ENCODE data around the gene SLC35B1.
A peak's percentile ranks its signal among the peaks of the same experiment; 100 is the strongest.
"Not testable (repeated sequence)": the region's sequence is repeated elsewhere in the genome, so short reads cannot be mapped to it uniquely, and the experiment has no call there.

Gene SLC35B1

DNA sequence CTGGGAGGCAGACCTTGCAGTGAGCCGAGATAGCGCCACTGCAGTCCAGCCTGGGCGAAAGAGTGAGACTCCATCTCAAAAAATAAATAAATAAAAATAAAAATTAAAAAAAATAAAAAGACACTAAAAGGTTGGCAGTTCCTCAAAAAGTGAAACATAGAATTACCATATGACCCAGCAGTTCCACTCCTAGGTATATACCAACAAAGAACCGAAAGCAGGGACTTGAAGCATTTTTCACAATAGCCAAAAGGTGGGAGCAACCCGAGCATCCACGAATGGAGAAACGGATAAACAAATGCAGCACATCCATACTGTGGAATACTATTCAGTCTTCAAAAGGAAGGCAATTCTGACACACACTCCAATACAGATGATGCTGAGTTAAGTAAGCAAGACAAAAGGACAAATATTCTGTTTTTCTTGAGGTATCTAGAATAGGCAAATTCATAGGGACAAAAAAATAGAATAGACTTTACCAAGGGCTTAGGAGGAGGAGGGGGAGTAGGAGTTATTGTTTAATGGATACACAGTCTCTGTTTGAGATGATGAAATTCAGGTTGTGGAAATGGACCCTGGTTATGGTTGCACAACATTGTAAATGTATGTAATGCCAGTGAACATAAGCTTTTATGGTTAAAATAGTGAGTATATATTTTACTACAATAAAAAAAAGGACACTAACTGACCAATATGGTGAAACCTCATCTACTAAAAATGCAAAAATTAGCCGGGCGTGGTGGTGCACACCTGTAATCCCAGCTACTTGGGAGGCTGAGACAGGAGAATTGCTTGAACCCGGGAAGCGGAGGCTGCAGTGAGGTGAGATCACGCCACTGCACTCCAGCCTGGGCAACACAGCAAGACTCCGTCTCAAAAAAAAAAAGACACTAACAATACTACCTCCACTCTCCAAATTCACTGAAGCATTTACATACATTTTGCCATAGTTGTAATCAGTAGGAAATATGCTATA is 27.0 kb upstream of the SLC35B1 start:
- DNase-seq = no peak

DNA sequence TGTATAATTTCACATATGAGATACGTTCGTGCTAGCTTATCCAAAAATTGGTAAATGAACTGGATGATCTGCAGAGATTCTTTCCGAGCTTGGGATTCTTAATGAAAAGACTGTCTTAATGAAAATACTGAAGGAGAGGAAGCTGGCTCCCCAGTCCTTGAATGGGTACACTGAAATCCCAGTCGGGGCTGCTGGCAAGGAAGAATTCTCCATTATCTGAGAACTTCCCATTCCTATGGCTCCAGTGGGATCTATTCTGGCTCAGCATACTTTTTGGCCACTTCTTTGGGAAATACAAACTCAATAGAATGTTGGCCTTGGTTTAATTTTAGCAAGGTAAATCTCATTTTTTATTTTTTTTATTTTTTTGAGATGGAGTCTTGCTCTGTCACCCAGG is 23.7 kb upstream of the SLC35B1 start:
- no peak for DNase-seq

DNA sequence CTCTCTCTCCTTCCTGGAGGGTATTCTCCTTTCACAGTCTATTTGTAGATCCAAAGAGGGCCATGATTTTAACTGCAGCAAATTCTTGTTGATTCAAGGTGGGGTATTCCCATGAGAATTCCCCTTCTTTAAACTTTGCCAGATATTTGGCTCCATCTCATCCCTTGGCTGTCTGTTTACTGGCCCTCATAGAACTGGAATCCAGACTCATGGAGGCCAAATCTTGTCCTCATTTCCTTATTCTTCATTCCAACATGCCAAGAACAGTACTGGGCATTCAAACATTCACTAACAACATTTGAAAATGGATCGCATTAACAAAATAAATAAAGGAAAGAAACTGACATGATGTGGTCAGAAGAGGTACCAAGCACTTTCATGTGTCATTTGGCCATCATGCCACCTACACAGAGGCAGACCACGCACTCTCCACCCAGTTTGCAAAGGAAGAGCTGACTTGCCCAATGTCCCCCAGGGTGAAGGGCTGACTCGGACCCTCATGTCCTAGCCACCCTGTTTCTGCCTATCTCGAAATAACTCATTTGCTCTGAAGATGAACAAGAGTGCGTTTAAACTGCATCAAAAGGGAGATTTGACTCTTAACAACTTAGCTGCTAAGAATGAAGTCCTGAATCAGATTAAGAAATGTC is 23.1 kb upstream of the SLC35B1 start:
- DNase-seq = no peak

DNA sequence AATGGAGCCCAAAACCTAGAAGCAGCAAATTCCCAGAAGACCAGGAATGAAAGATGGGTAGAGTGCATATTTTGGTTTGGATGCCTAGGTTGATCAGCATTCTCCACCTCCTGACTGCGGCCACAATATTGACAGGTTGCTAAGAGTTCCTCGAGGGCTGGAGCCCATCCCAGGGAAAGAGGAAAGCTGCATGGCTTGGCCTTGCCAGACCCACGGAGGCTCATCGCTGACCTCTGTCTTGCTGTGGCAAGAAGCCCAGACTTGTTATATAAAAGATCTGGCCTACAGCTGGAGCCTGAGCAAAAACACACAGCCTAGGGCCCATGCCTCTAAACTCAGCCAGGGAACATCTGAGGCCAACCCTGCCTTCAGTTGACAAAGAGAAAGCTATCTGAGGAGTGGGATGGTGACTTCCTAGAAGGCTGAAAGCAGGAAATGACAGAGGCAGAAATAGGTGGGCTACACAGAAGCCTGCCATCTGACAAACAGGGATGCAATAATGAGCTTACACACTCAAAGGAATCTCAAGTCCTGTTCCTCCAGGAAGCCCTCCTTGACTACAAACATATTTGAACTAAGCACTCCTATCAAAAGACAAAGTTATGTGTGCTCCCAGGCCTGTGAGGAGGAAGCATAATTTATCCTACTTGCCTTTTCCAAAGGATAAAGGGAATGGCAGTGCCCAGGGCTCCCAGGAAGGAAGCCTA is 22.5 kb upstream of the SLC35B1 start:
- DNase-seq = no peak

DNA sequence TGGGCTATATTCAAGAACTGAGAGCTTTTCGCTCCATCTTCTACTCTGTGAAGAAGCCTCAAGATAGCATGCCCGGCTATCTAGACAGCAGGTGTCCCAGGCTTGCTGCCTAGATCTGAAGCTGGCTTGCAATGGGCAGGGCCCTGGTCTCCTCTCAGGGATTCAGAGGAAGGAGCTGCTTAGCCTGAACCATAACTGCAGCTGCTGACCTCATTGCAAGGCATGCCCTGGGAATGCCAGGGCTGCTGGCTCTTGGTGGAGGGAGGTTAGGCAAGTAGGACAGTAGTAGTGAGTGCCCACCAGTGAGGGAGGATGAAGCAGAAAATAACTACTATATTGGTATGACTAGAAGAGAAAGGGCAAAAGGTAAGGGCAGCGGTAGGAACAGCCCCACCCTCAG is 21.3 kb upstream of the SLC35B1 start:
- no peak for DNase-seq

DNA sequence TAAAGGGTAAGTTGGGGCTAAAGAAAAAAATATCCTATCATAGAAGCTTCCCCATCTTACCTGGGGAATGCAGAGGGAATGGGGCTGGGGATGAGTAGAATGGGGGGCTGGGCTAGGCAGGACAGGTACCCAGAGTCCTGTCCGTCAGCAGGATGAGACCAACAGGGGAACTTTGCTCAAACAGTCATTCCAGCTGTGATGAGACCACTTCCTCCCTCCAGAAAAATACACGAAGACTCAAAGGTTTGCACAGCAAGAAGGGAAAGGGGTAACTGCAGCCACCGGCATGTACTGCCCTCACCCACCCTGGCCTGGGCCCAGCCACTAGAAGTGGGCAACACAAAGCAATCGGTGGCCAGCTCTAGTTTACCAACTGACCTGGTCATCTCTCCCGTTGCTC is 20.7 kb upstream of the SLC35B1 start:
- DNase-seq = no peak

DNA sequence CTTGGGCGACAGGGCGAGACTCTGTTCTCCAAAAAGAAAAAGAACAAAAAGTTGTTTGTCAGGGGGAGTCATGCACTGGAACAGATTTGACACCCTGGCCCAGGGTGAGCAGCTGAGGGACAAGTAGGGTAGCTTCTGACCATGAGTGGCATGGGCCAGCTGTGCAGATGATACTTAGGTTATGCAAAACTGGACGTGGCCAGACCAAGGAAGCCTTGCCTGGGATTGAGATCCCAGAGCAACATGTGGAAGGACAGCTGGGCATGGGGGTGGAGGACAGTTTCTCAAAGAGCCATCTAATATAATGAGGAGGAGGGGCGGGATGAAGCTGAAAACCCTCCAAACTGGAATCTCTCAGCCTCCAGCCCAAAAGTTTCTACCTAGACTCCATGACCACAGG is 19.6 kb upstream of the SLC35B1 start:
- DNase-seq = no peak

DNA sequence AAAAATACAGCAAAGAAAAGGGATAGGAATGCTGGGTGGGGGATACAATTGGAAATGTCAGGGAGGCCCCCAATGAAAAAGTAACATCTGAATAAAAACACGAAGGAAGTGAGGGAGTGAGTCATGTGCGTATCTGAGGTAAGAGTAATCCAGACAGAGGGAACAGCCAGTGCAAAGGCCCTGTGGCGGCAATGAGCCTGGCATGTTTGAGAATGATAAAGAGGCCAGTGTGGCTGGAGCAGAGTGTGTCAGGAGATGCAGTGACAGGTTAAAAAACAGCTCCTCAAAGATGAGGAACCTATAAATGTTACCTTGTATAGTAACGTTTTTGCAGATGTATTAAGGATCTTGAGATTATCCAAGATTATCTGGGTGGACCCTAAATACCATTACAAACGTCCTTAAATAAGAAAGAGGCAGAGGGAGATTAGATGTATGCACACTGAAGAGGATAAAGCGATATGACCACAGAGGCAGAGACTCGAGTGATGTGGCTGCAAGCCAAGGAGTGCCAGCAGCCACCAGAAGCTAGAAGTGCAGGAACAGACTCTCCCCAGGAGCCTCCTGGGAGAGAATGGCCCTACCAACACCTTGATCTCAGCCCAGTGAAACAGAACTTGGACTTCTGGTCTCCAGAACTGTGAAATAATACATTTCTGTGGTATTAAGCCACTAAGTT is 17.8 kb upstream of the SLC35B1 start:
- DNase-seq = no peak

DNA sequence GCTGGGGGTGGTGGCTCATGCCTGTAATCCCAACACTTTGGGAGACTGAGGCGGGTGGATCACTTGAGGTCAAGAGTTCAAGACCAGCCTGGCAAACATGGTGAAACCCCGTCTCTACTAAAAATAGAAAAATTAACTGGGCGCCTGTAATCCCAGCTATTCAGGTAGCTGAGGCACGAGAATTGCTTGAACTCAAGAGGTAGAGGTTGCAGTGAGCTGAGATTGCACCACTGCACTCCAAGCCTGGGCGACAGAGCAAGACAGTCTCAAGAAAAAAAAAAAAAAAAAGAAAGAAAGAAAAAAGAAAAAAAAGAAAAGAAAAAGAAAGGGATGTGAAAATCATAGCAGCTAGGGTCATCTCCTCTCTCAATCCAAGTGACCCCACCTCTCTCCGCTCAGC is 16.8 kb upstream of the SLC35B1 start:
- not testable (repeated sequence) for DNase-seq

DNA sequence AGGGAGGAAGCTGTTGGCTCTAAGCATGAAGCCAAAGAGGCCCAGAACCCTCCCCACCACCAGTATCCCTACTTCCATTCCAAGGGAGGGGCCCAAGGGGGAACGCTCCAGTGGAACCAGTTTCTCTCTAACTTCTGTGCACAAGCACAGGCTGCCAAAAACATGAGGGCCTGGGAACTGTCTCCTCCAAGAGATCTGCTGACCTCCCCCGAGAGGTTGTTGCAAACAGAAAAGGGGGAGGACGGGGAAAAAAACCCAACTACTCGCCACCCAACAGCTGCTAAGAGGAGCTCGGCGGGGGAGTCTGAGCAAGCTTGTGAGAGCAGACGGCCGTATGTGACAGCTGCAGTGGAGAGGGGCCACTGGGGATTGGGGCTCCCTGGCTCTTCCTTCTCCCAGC is 15.7 kb upstream of the SLC35B1 start:
- no peak for DNase-seq

DNA sequence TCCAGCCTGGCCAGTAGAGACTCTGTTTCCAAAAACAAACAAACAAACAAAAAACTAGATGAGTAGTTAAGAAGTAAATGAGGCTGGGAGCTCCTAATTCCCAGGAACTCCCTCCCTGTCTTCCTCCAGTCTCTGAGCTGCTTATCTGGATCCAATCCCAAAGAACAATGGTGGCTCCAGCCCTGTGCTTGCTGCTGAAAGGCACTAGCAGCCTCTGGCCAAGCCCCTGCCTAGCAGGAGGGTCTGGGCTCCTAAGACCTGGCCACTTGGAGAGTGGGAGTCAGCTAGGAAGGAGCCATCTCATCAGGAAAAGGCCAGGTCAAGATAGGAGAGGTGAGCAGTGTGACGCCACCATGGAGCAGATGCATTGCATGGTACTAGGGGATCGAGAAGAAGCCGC is 14.3 kb upstream of the SLC35B1 start:
- DNase-seq = no peak

DNA sequence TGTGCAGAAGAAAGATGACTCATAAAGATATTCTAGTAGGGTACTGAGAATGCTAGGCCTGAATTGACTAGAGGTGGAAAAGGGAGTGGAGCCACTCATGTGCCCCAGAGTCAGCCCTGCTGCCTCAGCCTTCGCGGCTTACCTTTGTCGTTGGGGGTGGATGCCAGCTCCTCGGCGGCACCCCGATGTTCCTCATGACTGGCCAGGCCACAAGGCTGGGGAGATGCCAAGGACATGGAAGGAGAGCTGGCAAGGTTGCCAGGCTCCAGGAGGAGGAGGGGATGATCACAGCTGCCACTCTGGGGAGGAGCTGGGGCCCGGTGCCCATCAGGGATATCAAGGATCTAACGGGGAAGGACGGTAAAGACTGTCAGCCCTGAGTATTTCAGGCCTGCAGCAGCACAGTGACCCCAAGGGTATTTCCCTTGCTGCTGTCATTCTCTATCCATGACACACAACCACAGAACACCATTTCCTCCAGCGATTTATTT is 9.7 kb upstream of the SLC35B1 start:
- DNase-seq = no peak

DNA sequence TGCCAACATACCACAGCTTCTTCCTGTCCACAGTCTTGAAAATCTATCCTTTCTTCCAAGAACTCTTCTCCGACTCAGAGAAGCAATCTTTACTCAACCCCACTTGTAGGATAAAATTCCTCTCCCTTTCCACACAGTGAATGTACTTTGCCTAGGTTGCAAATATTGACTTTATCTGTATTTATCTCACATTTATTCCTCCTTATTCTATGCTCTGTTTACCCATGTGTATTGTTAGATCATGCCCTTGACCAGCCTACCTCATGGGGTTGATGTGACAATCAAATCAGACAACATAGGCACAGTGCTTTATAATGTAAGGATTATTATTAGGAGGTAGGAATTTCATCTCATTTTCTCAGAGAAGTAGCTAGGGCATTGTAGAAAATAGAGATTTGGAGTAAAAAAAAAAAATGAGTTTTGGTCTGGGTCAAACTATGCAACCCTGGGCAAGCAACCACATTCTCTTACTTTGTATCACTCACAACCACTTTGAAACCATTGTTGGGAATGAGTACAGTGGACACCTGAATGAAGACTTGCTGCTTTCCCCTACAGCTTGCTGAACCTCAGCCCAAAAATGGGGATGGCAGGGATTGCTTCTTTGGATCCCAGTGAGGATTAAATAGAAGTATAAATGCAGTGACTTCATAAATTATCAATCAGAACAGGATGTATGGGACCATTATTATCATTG is 9.1 kb upstream of the SLC35B1 start:
- DNase-seq = no peak

DNA sequence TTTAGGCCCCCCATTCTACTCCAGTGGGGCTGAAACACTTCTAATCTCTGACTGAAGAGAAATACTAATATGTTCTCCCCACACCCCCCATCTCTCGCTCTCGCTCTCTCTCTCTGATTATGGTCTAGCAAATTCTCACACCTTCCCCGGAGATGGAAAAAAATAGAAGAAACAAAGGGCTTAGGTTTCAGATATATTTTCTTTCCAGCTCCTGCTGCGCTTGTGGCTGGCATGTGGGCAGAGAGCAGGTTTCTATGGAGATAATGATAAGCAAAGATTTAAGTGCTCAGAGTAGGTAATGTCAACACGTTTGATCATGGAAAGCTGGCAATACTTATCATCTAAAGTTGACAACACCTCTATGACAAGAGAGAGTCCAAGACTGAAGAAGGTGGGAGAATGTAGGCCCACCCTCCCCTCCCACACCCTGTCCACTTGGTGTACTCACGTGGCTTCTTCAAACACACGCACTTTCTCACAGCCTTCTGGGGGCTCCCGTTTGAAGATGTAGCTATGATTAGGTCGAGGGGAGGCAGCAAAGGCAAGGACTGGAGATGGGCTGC is 8.0 kb upstream of the SLC35B1 start:
- no peak for DNase-seq

DNA sequence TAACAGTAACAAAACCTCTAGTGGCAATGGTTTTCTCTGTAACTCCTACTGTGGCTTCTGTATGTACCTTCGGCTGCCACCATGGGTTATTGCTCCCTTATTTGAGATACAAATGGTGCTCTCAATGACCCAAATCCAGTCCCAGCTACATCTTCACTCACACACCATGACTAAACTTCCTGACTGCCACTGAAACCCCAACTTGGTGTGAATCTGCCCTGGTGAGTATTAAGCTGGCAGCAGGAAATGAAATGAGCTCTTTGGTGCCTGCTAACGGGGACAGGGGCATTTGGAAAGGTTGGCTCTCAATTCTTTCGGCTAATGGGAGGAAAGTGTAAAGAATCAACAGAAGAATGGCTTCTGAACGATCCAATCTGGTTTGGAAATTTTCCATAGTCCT is 7.5 kb upstream of the SLC35B1 start:
- no peak for DNase-seq

DNA sequence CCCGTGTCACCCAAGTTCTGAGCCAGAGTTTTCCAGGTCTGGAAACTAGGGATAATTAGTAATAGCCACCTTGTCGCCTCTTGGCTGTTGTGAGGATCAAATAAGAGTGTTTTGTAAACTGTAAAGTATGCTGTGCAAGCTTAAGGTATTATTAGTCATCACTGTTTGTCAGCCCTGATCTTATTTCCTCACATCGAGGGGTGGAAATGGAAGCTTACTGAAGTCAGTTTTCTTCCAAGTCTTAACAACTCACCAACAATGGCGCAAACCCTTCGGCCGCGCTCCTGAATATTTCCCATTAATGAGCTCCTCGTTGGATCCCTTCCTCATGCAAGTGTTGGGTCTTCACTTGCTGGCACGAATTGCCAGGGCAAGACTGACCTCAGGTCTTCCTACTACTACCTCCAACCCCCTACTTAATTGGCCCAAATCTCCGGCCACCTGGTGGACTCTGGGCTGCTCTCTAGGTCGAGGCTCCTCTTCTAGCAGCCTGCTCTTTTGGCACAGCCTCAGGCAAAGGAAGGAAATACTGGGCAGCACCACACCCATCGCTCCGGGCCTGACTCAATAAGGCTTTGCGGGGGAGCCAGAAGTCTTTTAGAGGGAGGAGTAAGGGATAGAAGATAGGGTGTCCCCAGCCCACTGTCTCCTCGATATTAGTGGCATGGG is 885 bp upstream of the SLC35B1 start:
- no peak for DNase-seq

DNA sequence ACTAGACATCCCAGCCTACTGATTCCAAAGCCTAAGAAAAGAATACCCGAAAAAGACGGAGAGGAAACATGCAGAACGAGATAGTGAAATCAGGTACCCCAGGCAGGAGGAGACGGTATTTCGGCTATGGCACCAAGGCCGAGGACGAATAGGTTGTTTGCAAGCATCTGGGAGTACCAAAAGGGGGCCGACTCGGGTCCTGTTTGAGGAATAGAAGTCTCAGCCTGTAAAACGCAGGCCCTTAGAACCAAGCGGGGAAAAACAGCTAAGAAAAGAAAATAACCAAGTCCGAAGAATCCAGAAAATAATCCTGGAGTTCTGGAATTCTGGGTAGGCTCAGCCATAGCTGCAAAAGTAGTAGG is 537 bp downstream of the SLC35B1 start:
- DNase-seq = no peak

DNA sequence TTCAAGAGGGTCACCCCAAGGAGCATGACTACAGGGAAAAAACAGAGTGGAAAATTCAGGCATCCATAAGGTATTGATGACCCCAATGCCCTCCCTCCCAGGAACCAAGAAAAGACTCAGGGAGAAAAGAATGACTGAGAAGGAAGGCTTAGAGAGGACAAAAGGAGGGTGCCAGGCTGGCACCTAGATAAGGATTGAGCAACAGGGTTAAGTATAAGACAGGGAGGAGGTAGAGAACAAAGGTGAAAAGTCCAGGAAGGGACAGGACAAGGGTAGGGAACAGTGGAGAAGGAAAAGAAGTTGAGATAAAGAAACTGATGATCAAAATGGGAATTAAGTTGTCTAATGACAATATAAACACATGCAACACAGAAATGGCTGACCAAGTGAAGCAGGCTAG is 2.5 kb downstream of the SLC35B1 start:
- DNase-seq = no peak

DNA sequence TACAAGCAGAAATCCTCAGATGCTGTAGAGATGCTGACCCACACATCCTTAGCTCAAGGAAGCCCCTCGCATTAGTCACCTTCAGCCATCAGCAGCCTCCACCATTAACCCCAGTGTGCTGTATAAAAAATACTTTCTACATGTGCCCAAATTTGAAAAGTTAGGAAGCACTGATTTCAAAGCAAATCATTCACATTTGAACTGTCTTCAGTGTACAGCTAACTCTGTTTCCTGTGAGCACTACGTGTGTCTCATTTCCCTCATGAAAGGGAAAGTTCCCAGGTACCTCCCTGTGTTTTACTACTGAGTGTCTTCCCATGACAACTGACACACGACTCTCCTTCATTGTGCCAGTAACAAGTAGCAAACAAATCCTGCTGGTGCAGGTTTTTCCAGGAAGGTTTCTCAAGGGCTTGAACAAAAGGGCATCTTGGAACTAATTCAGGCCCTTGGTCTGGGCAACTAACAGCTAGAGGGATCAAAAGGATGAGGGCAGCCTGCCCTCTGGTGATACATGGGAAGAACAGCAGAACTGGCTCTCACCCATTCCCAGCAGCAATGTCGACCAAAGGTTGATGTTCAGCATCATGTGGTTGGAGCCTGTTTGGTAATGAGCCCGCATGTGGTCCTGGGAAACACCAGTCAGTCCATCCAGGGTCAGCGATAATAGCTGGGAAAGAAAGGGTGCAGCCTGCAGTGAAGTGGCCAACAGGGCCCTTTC is 4.0 kb downstream of the SLC35B1 start:
- peak; percentile 11 for DNase-seq

DNA sequence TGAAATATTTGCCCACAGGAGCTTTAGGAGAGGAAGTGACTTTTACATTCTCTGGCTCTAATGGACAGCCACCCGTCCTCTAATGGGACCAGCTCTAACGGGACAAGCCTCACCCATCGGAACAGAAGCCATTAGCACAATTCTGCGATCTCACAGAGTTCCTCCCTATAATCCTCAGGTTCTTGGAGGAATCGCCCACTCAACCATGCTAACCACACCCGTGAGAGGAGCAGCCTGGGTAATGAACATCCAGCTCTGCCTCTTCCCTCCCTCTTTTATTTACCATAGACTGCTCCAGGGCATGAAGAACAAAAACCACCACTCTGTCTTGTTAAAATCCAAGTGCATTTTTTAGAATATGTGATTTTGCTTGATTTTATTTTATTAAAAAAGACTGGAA is 6.8 kb downstream of the SLC35B1 start:
- DNase-seq = no peak

Measured in DMS153 (cell line).